Left ventricle myocardium superior (tissue), 1 donor: ENCODE data around the gene MYBL2. TPM values are rescaled to one million over a fixed set of nuclear protein-coding genes. Genes with fewer than 3 reads are reported as not detected.

Source experiments
- total RNA-seq: library from RNA; stranded (reverse); fragmentation: NEBNext Ultra II Directional; extraction: Animal tissue kit (Norgen Biotek cat#: 25700); gene quantifications from one replicate; pipeline ENCODE4 v1.2.1, GENCODE V29; 2021
- donor health status: DM: no; HTN: yes; CAD: no; lungs with severe emphysema.

Gene MYBL2
- total RNA-seq, 1 donor from 2014 or later, result 0.84 TPM

Other genes with a start within 250 kb of the MYBL2 start
- gene SRSF6, start 209.2 kb upstream of the MYBL2 start, total RNA-seq, result 56.5 TPM
- gene L3MBTL1, start 159.4 kb upstream of the MYBL2 start, total RNA-seq, result 5.7 TPM
- gene SGK2, start 108.1 kb upstream of the MYBL2 start, total RNA-seq, result 0.32 TPM
- gene IFT52, start 76.2 kb upstream of the MYBL2 start, total RNA-seq, result 5.2 TPM
- gene GTSF1L, start 59.9 kb downstream of the MYBL2 start, total RNA-seq, result not detected
- 0.47 TPM for gene TOX2, start 247.7 kb downstream of the MYBL2 start, total RNA-seq